T-cell (primary cell): Measurements from ENCODE around the gene LUZP4. TPM values are rescaled to one million over a fixed set of nuclear protein-coding genes. Genes with fewer than 3 reads are reported as not detected.
"Not testable (repeated sequence)": the region's sequence is repeated elsewhere in the genome, so short reads cannot be mapped to it uniquely, and the experiment has no call there.

Source experiments
- ATAC-seq, 4 experiments: fragments of 200-7000 bp in 3 of 4; fragments of 150-1000 bp in 1 of 4; cut with Tn5 transposase; replicated peaks in 1 of 4; 1 replicate in 3 of 4; 2 replicates in 1 of 4; pipeline ENCODE4 v1.10.0; 2021; ENCODE audit warnings: moderate library complexity in 3 of 4, mild to moderate bottlenecking in 2 of 4, moderate number of reproducible peaks in 1 of 4
- CTCF ChIA-PET, 2 donors: fragments of 300-600 bp; sonication (Branson Sonifier 250); formaldehyde crosslinking; loops; one replicate each; lab custom pipeline; 2022; ENCODE audit warnings: antibody characterized with exemption in 2 of 2; lab: Charles Lee
- POLR2A ChIA-PET, 2 donors: fragments of 300-600 bp; sonication (Branson Sonifier 250); formaldehyde crosslinking; loops; one replicate each; lab custom pipeline; 2022; ENCODE audit warnings: antibody characterized with exemption in 2 of 2; lab: Charles Lee
- DNase-seq, 35 experiments: peaks; one replicate each; pipeline versions ENCODE4 v3.0.0 to v3.0.0-alpha.2; 2013 to 2023
- H3K27ac ChIP-seq: one replicate; pipeline ENCODE4 v1.5.1; 2013; ENCODE audit warnings: low read length
- H3K27me3 ChIP-seq, 2 experiments: replicated peaks in 1 of 2; 1 replicate in 1 of 2; 2 replicates in 1 of 2; pipeline versions ENCODE4 v1.6.1 to v1.7.0; 2013; ENCODE audit warnings: low read length in 1 of 2, mixed read lengths in 1 of 2; ENCODE audit not compliant: control insufficient read depth in 2 of 2, insufficient read depth in 2 of 2; ENCODE audit errors: extremely low read depth in 1 of 2
- H3K36me3 ChIP-seq, 2 donors: 1 replicate in 1 of 2; 2 replicates in 1 of 2; pipeline versions ENCODE4 v1.6.1 to v1.7.0; 2013; ENCODE audit warnings: low read length in 1 of 2; ENCODE audit not compliant: control insufficient read depth in 2 of 2, insufficient read depth in 1 of 2; ENCODE audit errors: extremely low read depth in 1 of 2
- H3K4me1 ChIP-seq, 2 experiments: 1 replicate in 1 of 2; 2 replicates in 1 of 2; pipeline versions ENCODE4 v1.6.1 to v1.7.0; 2013; ENCODE audit warnings: low read length in 2 of 2, mixed read lengths in 1 of 2; ENCODE audit not compliant: insufficient read depth in 2 of 2, control insufficient read depth in 1 of 2; ENCODE audit errors: extremely low read depth in 1 of 2
- H3K4me3 ChIP-seq, 2 donors: 1 replicate in 1 of 2; 2 replicates in 1 of 2; pipeline versions ENCODE4 v1.5.1 to v1.7.0; 2013; ENCODE audit warnings: mild to moderate bottlenecking in 2 of 2, low read length in 1 of 2, moderate library complexity in 1 of 2; ENCODE audit not compliant: control insufficient read depth in 1 of 2; ENCODE audit errors: extremely low read depth in 1 of 2
- H3K9me3 ChIP-seq: 2 replicates; pipeline ENCODE4 v1.7.0; 2013
- H3K27ac Mint-ChIP-seq, 2 donors: one replicate each; pipeline ENCODE4 v1.8.0; 2020 to 2021; ENCODE audit warnings: mild to moderate bottlenecking in 2 of 2, mixed read lengths in 2 of 2
- H3K27me3 Mint-ChIP-seq, 2 donors: one replicate each; pipeline ENCODE4 v1.8.0; 2021 to 2022; ENCODE audit warnings: mixed read lengths in 2 of 2
- H3K36me3 Mint-ChIP-seq: one replicate; pipeline ENCODE4 v1.8.0; 2021; ENCODE audit warnings: mixed read lengths
- H3K4me1 Mint-ChIP-seq, 3 donors: one replicate each; pipeline ENCODE4 v1.8.0; 2020 to 2022; ENCODE audit warnings: mixed read lengths in 3 of 3, mild to moderate bottlenecking in 1 of 3
- H3K4me3 Mint-ChIP-seq, 3 donors: one replicate each; pipeline ENCODE4 v1.8.0; 2020 to 2022; ENCODE audit warnings: mild to moderate bottlenecking in 3 of 3, mixed read lengths in 3 of 3, moderate library complexity in 3 of 3
- H3K9me3 Mint-ChIP-seq, 3 donors: one replicate each; pipeline ENCODE4 v1.8.0; 2020 to 2022; ENCODE audit warnings: mixed read lengths in 3 of 3
- WGBS: methylation state at CpG from one replicate; pipeline ENCODE4 v1.1.5; 2013; ENCODE audit warnings: missing lambda C conversion rate; ENCODE audit not compliant: insufficient coverage; 5-methylcytosine and 5-hydroxymethylcytosine counted together
- total RNA-seq, 35 experiments: library from RNA in 6 of 35; stranded (reverse) in 6 of 35; fragments of 120-200 nt in 1 of 35; gene quantifications; one replicate each; pipeline versions ENCODE4 v1.2.1 to v1.2.4 and lab custom pipeline; 2013 to 2026

LUZP4 gene
- total RNA-seq, 5 donors from 2014 or later (not counting 1 experiment from before 2014, with no cell fraction given), result not detected

DNA sequence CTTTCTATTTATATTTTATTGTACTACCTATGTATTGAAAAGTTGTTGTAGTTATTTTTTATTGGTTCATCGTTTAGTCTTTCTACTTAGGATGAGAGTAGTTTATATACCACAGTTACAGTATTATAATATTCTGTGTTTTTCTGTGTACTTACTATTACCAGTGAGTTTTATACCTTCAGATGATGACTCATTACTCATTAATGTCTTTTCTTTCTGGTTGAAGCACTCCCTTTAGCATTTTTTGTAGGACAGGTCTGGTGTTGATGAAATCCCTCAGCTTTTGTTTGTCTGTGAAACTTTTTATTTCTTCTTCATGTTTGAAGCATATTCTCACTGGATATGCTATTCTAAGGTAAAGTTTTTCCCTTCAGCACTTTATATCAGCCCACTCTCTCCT is 7.7 kb downstream of the LUZP4 start:
- no CpG with 5 or more reads among the region's 1 CpG for WGBS
- Histone ChIP-seq H3K36me3 (no peaks in the 10 kb centered on the region), H3K4me1 (no peaks in the 10 kb centered on the region), H3K27ac (no peak overlapping the region), H3K27me3 (no peaks in the 10 kb centered on the region), H3K4me3 (no peak overlapping the region), H3K9me3 (no peaks in the 10 kb centered on the region)
- Mint-ChIP-seq H3K36me3 (no peaks in the 10 kb centered on the region), H3K27me3 (peaks cover 0 to 10% of the 10 kb centered on the region in 2 donors), H3K9me3 (no peaks in the 10 kb centered on the region), H3K4me1 (no peaks in the 10 kb centered on the region), H3K4me3 (no peak overlapping the region), H3K27ac (no peak overlapping the region)
- DNase-seq (no peak), ATAC-seq (no peak)
- ChIA-PET CTCF (no interaction called here), POLR2A (no interaction called here)

DNA sequence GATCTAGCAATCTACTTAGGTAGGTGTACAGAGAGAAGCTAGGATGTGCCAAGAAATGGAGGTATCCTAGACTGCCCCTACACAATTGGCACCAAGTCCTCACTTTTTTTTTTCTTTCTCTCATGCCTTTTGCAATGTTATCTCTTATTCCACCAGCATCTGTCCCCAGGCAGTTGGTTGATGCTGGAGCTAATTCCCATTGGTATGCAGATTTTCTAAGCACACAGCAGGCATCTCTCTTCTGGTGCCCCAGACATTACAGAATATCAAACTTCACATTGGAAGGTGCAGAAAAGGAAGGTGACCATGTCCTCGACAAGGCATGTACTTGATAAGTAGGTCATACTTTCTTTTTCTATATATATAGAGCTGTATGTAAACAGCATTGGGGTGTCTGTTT is 21.6 kb downstream of the LUZP4 start:
- H3K4me1 Mint-ChIP-seq, result no peaks in the 10 kb centered on the region
- H3K9me3 ChIP-seq, result no peaks in the 10 kb centered on the region
- H3K27me3 Mint-ChIP-seq, result peaks cover 0 to 14% of the 10 kb centered on the region in 2 donors
- no peak overlapping the region for H3K27ac ChIP-seq
- DNase-seq (no peak), ATAC-seq (no peak)
- no peaks in the 10 kb centered on the region for H3K27me3 ChIP-seq
- H3K4me3 Mint-ChIP-seq, result no peak overlapping the region
- no peaks in the 10 kb centered on the region for H3K9me3 Mint-ChIP-seq
- no peak overlapping the region for H3K27ac Mint-ChIP-seq
- WGBS, result no CpG with 5 or more reads among the region's 1 CpG
- CTCF ChIA-PET, result no interaction called here
- H3K36me3 Mint-ChIP-seq, result no peaks in the 10 kb centered on the region
- no peaks in the 10 kb centered on the region for H3K36me3 ChIP-seq
- no peaks in the 10 kb centered on the region for H3K4me1 ChIP-seq
- no peak overlapping the region for H3K4me3 ChIP-seq
- POLR2A ChIA-PET, result no interaction called here

DNA sequence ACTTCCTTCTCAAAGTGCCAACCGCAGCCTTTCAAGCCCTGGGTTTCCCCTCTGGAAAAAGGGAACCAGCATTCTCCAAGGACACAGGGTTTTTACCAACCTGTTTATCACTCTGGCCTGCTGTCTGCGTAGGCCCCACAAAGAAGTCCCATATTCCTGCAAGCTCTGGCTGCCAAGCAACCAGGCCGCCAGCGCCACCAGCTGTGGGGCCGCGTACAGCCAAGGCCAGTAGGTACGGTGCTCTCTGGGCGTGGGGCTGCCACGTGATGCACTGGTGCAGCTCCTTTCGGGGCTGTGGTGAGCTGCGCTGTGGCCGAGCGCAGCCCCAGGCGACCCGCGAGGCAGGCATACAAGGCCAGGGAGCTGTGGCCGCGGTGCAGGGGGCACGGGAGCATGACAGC is 22.1 kb downstream of the LUZP4 start:
- H3K27me3 Mint-ChIP-seq, result peaks cover 0 to 13% of the 10 kb centered on the region in 2 donors
- WGBS, result 47% methylated on average over 15 of the region's 19 CpGs
- Histone ChIP-seq H3K9me3 (no peaks in the 10 kb centered on the region), H3K27me3 (no peaks in the 10 kb centered on the region), H3K4me1 (no peaks in the 10 kb centered on the region), H3K4me3 (no peak overlapping the region), H3K36me3 (no peaks in the 10 kb centered on the region), H3K27ac (no peak overlapping the region)
- no peak for ATAC-seq
- H3K27ac Mint-ChIP-seq, result no peak overlapping the region
- CTCF ChIA-PET, result no interaction called here
- POLR2A ChIA-PET, result no interaction called here
- H3K4me1 Mint-ChIP-seq, result no peaks in the 10 kb centered on the region
- H3K4me3 Mint-ChIP-seq, result no peak overlapping the region
- no peak for DNase-seq
- H3K36me3 Mint-ChIP-seq, result no peaks in the 10 kb centered on the region
- no peaks in the 10 kb centered on the region for H3K9me3 Mint-ChIP-seq

DNA sequence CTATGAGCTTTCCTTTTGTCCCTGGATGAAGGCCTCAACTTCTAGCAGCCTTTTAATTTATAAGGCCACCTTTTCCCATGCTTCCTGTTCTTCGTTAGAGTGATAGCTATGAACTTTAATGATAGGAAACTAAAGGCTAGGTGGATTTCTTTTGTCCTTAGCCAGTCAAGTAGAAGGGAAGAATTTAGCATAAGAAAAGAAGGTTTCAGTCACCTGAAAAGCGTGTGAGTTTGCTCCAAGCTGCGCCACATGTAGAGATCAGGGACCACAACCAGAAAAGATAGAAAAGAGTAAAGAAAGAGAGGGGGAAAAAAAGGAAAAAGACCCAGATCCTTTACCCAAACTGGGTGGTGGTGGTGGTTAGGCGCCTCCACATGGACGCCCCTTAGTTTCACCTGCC is 28.6 kb downstream of the LUZP4 start:
- no peaks in the 10 kb centered on the region for H3K9me3 ChIP-seq
- 80% methylated on average over 1 of the region's 5 CpGs for WGBS
- no peak for DNase-seq
- Mint-ChIP-seq H3K9me3 (no peaks in the 10 kb centered on the region), H3K4me3 (no peak overlapping the region), H3K27me3 (peaks cover 0 to 17% of the 10 kb centered on the region in 2 donors), H3K4me1 (no peaks in the 10 kb centered on the region), H3K27ac (no peak overlapping the region), H3K36me3 (no peaks in the 10 kb centered on the region)
- ChIA-PET POLR2A (no interaction called here), CTCF (no interaction called here)
- ATAC-seq, result no peak
- no peaks in the 10 kb centered on the region for H3K4me1 ChIP-seq
- no peak overlapping the region for H3K4me3 ChIP-seq
- H3K36me3 ChIP-seq, result no peaks in the 10 kb centered on the region
- H3K27ac ChIP-seq, result no peak overlapping the region
- H3K27me3 ChIP-seq, result no peaks in the 10 kb centered on the region

DNA sequence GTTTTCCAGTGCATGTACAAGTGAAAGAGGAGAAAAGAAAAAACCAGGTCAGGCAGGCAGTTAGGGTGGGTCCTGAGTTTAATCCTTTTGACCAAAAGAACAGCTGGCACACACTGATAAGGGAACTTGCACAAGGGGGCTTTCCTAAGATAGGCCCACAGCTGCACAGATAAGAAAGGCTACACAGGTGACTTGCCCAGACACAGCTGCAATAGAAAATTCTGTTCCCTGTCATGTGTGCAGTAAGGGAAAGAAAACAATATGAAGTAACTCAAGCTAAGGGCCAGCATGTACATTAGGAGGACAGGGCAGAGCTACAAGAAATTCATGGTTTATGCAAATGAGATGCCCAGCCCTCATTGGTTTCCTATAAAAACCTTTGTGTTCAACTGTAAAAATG is 32.9 kb downstream of the LUZP4 start:
- Mint-ChIP-seq H3K9me3 (no peaks in the 10 kb centered on the region), H3K4me1 (no peaks in the 10 kb centered on the region), H3K36me3 (no peaks in the 10 kb centered on the region), H3K27me3 (peaks cover 0 to 13% of the 10 kb centered on the region in 2 donors), H3K4me3 (no peak overlapping the region), H3K27ac (no peak overlapping the region)
- no peaks in the 10 kb centered on the region for H3K27me3 ChIP-seq
- ATAC-seq (no peak), DNase-seq (no peak)
- ChIA-PET POLR2A (no interaction called here), CTCF (interaction anchor here in 1 of 2 donors (0.6 kb wide), 1 partner anchor 12 kb away, joined by 3 read pairs; no protein-coding TSS in a partner anchor)
- H3K27ac ChIP-seq, result no peak overlapping the region
- no peaks in the 10 kb centered on the region for H3K36me3 ChIP-seq
- no peaks in the 10 kb centered on the region for H3K9me3 ChIP-seq
- H3K4me3 ChIP-seq, result no peak overlapping the region
- no peaks in the 10 kb centered on the region for H3K4me1 ChIP-seq

DNA sequence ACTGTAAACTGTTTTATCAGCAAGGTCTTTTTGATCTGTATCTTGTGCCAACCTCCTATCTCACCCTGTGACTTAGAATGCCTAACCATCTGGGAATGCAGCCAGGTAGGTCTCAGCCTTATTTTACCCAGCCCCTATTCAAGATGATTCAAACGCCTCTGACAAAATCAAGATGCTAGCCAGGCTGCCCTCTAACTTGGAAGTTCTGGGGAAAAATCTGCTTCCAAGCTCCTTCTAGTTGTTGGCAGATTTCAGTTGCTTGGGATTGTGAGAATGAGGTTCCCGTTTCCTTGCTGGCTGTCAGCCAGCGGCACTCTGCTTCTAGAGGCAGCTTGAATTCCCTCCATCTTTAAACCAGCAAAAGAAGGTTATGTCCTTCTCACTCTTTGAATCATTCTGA is 34.7 kb downstream of the LUZP4 start:
- Histone ChIP-seq H3K36me3 (no peaks in the 10 kb centered on the region), H3K4me3 (no peak overlapping the region), H3K9me3 (no peaks in the 10 kb centered on the region), H3K27me3 (no peaks in the 10 kb centered on the region), H3K4me1 (no peaks in the 10 kb centered on the region), H3K27ac (no peak overlapping the region)
- POLR2A ChIA-PET, result no interaction called here
- Mint-ChIP-seq H3K9me3 (no peaks in the 10 kb centered on the region), H3K4me3 (no peak overlapping the region), H3K27ac (no peak overlapping the region), H3K4me1 (no peaks in the 10 kb centered on the region), H3K27me3 (peaks cover 0 to 18% of the 10 kb centered on the region in 2 donors), H3K36me3 (no peaks in the 10 kb centered on the region)
- WGBS, result no CpG with 5 or more reads among the region's 3 CpGs
- CTCF ChIA-PET, result interaction anchor here in 1 of 2 donors (0.6 kb wide), 1 partner anchor 910 kb away, joined by 3 read pairs; no protein-coding TSS in a partner anchor
- DNase-seq (no peak), ATAC-seq (no peak)

DNA sequence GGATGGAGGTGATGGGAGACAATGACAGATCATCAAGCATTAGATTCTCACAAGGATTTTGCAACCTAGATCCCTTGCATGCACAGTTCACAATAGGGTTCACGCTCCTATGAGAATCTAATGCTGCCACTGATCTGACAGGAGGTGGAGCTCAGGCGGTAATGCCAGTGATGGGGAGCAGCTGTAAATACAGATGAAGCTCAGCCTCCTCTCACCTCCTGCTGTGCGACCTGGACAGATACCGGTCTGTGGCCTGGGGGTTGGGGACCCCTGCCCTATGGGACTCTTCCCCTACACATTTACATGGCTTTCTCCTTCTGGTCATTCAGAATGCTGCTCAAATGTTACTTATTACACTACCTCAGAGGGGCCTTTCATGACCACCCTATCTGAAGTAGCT is 39.8 kb downstream of the LUZP4 start:
- POLR2A ChIA-PET, H3K4me1 ChIP-seq, H3K4me1 Mint-ChIP-seq, H3K36me3 Mint-ChIP-seq, H3K36me3 ChIP-seq, H3K9me3 ChIP-seq, H3K27ac ChIP-seq, H3K9me3 Mint-ChIP-seq, H3K4me3 Mint-ChIP-seq, DNase-seq, H3K27me3 ChIP-seq, ATAC-seq, H3K4me3 ChIP-seq, H3K27ac Mint-ChIP-seq: not testable (repeated sequence)
- no CpG with 5 or more reads among the region's 4 CpGs for WGBS
- CTCF ChIA-PET, result interaction anchor here (0.7 to 0.8 kb wide), 2 partner anchors 34 to 58 kb away, joined by 3 to 8 read pairs; no protein-coding TSS in a partner anchor
- H3K27me3 Mint-ChIP-seq, result peaks cover 0 to 17% of the 10 kb centered on the region in 2 donors
